ENCODE measurements around the gene SPRYD4.

Gene SPRYD4

GRCh38 chr12:56521209-56521589 lies 52.8 kb downstream of the SPRYD4 start:
- no peak for DNase-seq (ENCODE audit: low read depth in 2 of 2)

- DNase-seq (ENCODE audit: low read depth in 2 of 2) = no peak
Measured at GRCh38 chr12:56521590-56522371, 53.4 kb downstream of the SPRYD4 start, which contains the start of gene RBMS2. Gene RBMS2 (plus strand): TSS chr12:56521820. CDS start chr12:56522024, 204 bp downstream.

GRCh38 chr12:56522411-56523193 lies 54.2 kb downstream of the SPRYD4 start:
- DNase-seq (ENCODE audit: low read depth in 2 of 2) = no peak

GRCh38 chr12:56528846-56529245 lies 60.5 kb downstream of the SPRYD4 start:
- DNase-seq (ENCODE audit: low read depth in 2 of 2) = no peak

All from stimulated activated CD8-positive, alpha-beta memory T cell treated with anti-CD3 and anti-CD28 coated beads, Interleukin-2, amount 100 ng/mL, for 48 hours (primary cell).